Progenitor cell of endocrine pancreas (in vitro differentiated cells): ENCODE data around the gene BPGM. TPM values are rescaled to one million over a fixed set of nuclear protein-coding genes. Genes with fewer than 3 reads are reported as not detected.

Source experiments
- DNase-seq: peaks from one replicate; pipeline ENCODE4 v3.0.0; 2021; ENCODE audit warnings: low spot score; ENCODE audit not compliant: unreplicated experiment
- H3K27ac Mint-ChIP-seq: 2 replicates; pipeline ENCODE4 v1.8.0; 2021; ENCODE audit warnings: mild to moderate bottlenecking, moderate library complexity, mixed read lengths
- H3K27me3 Mint-ChIP-seq: 2 replicates; pipeline ENCODE4 v1.8.0; 2021; ENCODE audit warnings: mixed read lengths
- H3K36me3 Mint-ChIP-seq: 2 replicates; pipeline ENCODE4 v1.8.0; 2022; ENCODE audit warnings: mixed read lengths; ENCODE audit not compliant: insufficient read depth
- H3K4me1 Mint-ChIP-seq: 2 replicates; pipeline ENCODE4 v1.8.0; 2021; ENCODE audit warnings: low read depth, mixed read lengths
- H3K4me3 Mint-ChIP-seq: 2 replicates; pipeline ENCODE4 v1.8.0; 2021; ENCODE audit warnings: low read depth, mild to moderate bottlenecking, moderate library complexity, mixed read lengths
- H3K9me3 Mint-ChIP-seq: 2 replicates; pipeline ENCODE4 v1.8.0; 2021; ENCODE audit warnings: low read depth, mixed read lengths
- CTCF ChIP-seq: fragments of 200-600 bp; sonication (generic); IDR thresholded peaks from one replicate; pipeline ENCODE4 v1.5.0; 2021; ENCODE audit warnings: antibody characterized with exemption, mild to moderate bottlenecking; ENCODE audit not compliant: unreplicated experiment
- total RNA-seq: library from RNA; stranded (reverse); gene quantifications from 2 replicates; pipeline ENCODE4 v1.2.1, GENCODE V29; 2021

The BPGM gene
- total RNA-seq, 1 donor from 2014 or later = 22.8 TPM

GRCh38 chr7:134705716-134706115 lies 59.1 kb downstream of the BPGM start:
- Mint-ChIP-seq H3K4me1 (peaks cover 3% of the 10 kb centered on the region), H3K9me3 (no peaks in the 10 kb centered on the region), H3K4me3 (no peak overlapping the region), H3K36me3 (no peaks in the 10 kb centered on the region), H3K27me3 (peaks cover 3% of the 10 kb centered on the region), H3K27ac (no peak overlapping the region)
- TF ChIP-seq CTCF = no peak
- no peak for DNase-seq

- H3K27ac Mint-ChIP-seq = no peak overlapping the region
- peaks cover 3% of the 10 kb centered on the region for H3K27me3 Mint-ChIP-seq
- peaks cover 3% of the 10 kb centered on the region for H3K4me1 Mint-ChIP-seq
- no peaks in the 10 kb centered on the region for H3K9me3 Mint-ChIP-seq
- H3K4me3 Mint-ChIP-seq = no peak overlapping the region
- no peak for DNase-seq
- TF ChIP-seq CTCF = peak; percentile 20
- no peaks in the 10 kb centered on the region for H3K36me3 Mint-ChIP-seq
Observed at GRCh38 chr7:134706468-134706867, 59.8 kb downstream of the BPGM start.

- Mint-ChIP-seq H3K36me3 (no peaks in the 10 kb centered on the region), H3K27me3 (peaks cover 6% of the 10 kb centered on the region), H3K4me3 (no peak overlapping the region), H3K4me1 (peaks cover 3% of the 10 kb centered on the region), H3K9me3 (no peaks in the 10 kb centered on the region), H3K27ac (no peak overlapping the region)
- no peak for TF ChIP-seq CTCF
- no peak for DNase-seq
Observed at GRCh38 chr7:134707663-134708378, 61.2 kb downstream of the BPGM start.

GRCh38 chr7:134708692-134709091 lies 62.0 kb downstream of the BPGM start:
- Mint-ChIP-seq H3K36me3 (no peaks in the 10 kb centered on the region), H3K4me3 (no peak overlapping the region), H3K9me3 (no peaks in the 10 kb centered on the region), H3K27ac (no peak overlapping the region), H3K27me3 (peaks cover 6% of the 10 kb centered on the region), H3K4me1 (peaks cover 2% of the 10 kb centered on the region)
- no peak for TF ChIP-seq CTCF
- DNase-seq = no peak

GRCh38 chr7:134709197-134709596 lies 62.5 kb downstream of the BPGM start:
- H3K27ac Mint-ChIP-seq = no peak overlapping the region
- peaks cover 6% of the 10 kb centered on the region for H3K27me3 Mint-ChIP-seq
- no peaks in the 10 kb centered on the region for H3K4me1 Mint-ChIP-seq
- no peaks in the 10 kb centered on the region for H3K36me3 Mint-ChIP-seq
- no peak overlapping the region for H3K4me3 Mint-ChIP-seq
- H3K9me3 Mint-ChIP-seq = no peaks in the 10 kb centered on the region
- no peak for TF ChIP-seq CTCF
- no peak for DNase-seq
